Measurements from ENCODE around the gene DIRAS1.
"Not testable (repeated sequence)": the region's sequence is repeated elsewhere in the genome, so short reads cannot be mapped to it uniquely, and the experiment has no call there.

DIRAS1 gene

DNA sequence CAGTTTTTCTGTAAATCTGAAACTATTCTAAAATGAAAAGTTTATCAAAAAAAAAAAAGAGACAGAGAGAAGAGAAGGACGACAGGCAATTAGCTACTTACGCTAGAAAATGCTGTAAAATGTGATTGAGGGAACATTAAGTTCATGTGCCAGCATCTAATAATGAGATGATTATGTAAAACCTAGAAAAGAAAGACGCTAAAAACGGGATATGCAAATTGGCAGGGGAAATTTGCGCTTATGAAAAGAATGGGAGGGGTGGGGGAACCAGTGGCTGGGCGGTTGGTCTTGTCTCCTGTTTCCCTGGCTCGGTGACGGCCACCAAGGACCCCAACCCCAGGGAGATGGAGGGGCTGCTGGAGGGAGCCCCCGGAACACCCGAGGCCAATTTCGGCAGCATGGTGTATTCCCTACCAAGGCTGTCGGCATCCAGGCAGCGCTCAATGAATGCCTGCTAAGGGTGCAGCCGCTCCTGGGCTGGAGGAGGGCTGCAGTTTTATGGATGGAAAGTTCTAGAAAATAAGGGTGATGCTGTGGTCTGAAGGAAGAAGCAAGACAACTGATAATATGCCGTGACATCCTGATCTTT, 52.9 kb downstream of the DIRAS1 start:
- no peak for FAIRE-seq

DNA sequence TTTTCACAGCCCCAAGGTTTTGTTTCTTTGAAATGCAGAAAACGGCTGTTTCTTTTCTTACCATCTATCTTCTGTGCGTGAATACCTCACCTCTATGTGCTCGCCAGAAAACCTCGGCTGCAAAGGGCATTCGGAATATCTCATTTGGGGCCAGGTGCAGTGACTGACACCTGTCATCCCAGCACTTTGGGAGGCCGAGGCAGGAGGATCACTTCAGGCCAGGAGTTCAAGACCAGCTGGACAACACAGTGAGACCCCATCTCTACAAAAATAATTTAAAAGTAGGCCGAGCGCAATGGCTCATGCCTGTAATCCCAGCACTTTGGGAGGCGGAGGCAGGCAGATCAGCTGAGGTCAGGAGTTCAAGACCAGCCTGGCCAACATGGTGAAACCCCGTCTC, 53.8 kb downstream of the DIRAS1 start:
- FAIRE-seq: not testable (repeated sequence)

GRCh38 chr19:2666344-2666994, 54.7 kb downstream of the DIRAS1 start:
- no peak for FAIRE-seq

GRCh38 chr19:2665103-2665502, 56.1 kb downstream of the DIRAS1 start:
- FAIRE-seq: no peak

Measured in colon (tissue), 2 donors.